ENCODE results near the gene RHOBTB3.

DNA sequence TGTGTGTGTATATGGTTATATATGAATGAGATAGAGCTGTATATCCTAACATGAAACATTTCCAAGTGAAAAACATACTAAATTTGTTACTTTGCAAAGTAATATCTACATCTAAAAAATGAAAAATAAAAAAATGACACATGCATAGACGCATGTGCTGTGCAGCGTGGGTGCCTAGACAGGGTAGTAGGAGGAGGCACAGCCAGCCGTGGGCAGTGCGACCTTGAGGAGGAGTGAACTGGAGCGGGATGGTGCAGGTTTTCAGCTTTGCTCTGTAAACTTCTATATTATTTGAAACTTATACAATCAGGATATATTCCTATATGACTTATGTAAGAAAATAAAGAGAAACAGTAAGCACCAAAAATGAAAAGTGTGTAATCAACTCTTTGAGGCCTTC is 106.4 kb downstream of the RHOBTB3 start:
- TF ChIP-seq, protein P1, sequence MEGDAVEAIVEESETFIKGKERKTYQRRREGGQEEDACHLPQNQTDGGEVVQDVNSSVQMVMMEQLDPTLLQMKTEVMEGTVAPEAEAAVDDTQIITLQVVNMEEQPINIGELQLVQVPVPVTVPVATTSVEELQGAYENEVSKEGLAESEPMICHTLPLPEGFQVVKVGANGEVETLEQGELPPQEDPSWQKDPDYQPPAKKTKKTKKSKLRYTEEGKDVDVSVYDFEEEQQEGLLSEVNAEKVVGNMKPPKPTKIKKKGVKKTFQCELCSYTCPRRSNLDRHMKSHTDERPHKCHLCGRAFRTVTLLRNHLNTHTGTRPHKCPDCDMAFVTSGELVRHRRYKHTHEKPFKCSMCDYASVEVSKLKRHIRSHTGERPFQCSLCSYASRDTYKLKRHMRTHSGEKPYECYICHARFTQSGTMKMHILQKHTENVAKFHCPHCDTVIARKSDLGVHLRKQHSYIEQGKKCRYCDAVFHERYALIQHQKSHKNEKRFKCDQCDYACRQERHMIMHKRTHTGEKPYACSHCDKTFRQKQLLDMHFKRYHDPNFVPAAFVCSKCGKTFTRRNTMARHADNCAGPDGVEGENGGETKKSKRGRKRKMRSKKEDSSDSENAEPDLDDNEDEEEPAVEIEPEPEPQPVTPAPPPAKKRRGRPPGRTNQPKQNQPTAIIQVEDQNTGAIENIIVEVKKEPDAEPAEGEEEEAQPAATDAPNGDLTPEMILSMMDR (IDR thresholded peaks at IDR 0.05 in 4 of 5, conservative IDR thresholded peaks at IDR 0.05 in 1 of 5), result no peak
- TF ChIP-seq POLR2A (IDR thresholded peaks at IDR 0.05), result no peak

Data from gastrocnemius medialis (tissue), 4 donors.